GM12801 (cell line): ENCODE measurements around the gene SMARCD2.

ENCODE experiments used
- TF ChIP-seq, protein P1 (sequence below): IDR thresholded peaks from one replicate; pipeline ENCODE4 v1.5.1; 2011; ENCODE audit warnings: control low read depth; ENCODE audit not compliant: insufficient read length; ENCODE audit errors: extremely low read depth

The SMARCD2 gene

GRCh38 chr17:63830278-63830677 lies 12.2 kb downstream of the SMARCD2 start:
- TF ChIP-seq, protein P1, sequence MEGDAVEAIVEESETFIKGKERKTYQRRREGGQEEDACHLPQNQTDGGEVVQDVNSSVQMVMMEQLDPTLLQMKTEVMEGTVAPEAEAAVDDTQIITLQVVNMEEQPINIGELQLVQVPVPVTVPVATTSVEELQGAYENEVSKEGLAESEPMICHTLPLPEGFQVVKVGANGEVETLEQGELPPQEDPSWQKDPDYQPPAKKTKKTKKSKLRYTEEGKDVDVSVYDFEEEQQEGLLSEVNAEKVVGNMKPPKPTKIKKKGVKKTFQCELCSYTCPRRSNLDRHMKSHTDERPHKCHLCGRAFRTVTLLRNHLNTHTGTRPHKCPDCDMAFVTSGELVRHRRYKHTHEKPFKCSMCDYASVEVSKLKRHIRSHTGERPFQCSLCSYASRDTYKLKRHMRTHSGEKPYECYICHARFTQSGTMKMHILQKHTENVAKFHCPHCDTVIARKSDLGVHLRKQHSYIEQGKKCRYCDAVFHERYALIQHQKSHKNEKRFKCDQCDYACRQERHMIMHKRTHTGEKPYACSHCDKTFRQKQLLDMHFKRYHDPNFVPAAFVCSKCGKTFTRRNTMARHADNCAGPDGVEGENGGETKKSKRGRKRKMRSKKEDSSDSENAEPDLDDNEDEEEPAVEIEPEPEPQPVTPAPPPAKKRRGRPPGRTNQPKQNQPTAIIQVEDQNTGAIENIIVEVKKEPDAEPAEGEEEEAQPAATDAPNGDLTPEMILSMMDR, result no peak

DNA sequence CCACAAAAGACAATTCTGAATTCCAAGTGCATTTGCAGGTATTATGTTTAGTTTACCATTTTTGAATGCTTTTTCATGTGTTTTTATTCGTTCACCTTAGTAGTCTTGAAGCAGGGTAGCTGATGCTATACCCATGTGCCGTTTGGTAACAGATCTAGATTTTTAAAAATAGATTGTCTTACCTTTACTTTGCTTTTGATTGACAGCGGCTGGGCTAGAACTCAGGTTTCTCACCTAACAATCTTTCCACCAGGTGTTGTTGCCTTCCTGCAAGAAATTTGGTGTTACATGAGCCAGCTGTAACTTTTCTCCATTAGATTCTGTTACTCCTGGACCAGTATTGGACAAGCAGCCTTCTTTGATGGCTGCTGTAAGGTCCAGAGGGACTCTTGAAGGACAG lies 13.5 kb downstream of the SMARCD2 start:
- TF ChIP-seq, protein P1, result no peak

DNA sequence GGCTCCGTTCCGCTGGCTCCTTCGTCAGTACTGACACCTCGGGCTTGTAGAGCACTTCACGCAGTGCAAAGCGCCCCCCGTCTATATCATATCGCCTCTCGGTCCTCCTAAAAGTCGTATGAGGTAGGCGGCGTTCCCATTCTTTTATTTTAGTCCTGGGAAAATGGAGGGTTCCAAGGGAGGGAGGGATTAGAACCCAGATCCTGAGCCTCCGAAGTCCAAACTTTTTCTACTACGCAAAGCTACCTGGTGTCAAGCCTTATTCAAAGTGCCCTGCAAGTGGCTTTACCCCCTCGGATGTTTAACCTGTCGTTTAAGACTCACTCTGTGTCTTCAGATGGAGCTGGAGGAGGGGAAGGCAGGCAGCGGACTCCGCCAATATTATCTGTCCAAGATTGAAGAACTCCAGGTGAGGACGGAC lies 14.7 kb downstream of the SMARCD2 start:
- TF ChIP-seq, protein P1, result no peak

- TF ChIP-seq, protein P1, result no peak
Observed at GRCh38 chr17:63827002-63827800, 15.3 kb downstream of the SMARCD2 start, which contains the start of the genes FTSJ3 and PSMC5. Gene FTSJ3 (minus strand): TSS chr17:63827663. CDS start chr17:63826902, 761 bp downstream. Gene PSMC5 (plus strand): TSS chr17:63827431. CDS start chr17:63827491, 60 bp downstream.

DNA sequence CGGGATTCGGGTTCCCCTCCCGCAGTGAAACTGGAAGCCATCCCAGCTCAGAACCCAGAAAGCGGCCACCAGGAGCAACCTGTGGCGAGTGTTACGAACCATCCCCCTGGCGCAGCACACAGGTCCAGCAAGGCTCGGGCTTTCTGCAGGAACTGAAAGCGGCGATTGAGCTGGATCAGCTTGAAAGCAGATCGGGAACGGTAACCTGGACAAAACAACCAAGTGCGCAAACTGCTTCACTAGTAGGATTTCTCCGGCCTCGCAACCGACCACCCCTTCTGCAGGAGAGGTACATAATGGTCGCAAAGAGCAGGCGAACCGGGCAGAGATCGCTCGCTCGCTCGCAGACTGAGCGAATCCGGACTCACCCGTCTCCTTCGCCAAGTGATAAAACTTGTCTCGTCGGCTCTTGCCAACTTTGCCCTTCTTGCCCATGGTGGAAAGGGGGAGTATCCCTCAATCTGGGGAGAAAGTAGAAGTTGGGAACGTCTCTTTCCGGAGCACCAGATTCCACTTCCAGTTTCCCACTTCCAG lies 15.9 kb downstream of the SMARCD2 start:
- TF ChIP-seq, protein P1, result no peak

DNA sequence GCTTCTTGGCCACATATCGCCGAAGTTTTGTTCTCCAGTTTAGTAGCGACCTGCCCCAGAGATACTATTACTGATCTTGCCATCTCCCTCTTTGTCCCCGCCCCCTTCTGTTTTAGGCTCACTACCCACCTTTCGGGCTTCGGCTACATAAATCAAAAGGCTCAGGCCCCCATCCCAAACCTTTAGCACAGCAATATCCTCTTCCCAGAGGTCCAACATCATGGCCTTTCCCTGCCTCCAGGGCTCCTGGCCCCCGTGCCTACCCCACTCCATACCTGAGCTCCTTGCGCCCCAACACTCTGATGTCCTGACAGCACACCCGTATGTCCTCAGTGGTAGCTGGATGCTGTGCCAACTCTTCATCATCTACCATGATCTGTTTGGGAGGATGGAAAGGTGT lies 18.1 kb downstream of the SMARCD2 start:
- TF ChIP-seq, protein P1, result no peak

DNA sequence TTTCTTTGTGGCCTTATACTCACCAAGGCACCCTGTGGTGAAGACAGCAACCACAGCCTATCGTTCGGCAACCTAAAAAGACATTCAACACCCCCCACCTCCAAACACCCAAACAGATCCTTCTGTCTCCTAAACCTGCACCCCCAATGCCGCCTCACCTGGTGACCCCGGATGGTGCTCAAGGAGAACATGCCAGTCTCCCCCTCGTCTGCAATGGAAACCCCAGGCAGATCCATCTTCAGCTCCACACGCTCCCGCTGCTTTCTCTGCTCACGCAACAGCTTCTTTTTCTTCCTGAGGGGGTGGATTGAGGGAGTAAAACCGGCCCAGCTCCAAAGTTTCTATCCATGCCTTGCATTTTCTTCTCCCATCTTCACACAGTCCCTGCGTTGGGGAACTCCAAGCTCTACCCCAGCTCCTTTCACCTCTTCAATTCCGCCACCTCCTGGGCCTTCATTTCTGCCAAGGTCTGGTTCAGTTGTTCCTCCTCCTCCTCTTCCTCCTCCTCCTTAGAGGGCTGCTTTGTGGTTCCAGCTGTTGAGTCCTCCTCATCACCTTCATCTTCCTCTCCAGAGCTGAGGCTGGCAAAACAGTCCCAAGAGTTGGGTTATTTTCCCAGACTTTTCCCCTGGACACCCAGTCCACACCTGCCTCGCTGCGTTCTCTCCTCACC lies 18.7 kb downstream of the SMARCD2 start:
- TF ChIP-seq, protein P1, result no peak
